CD4-positive, alpha-beta T cell treated with Interleukin-21 for 1 hour (primary cell): ENCODE data around the gene PRF1.

Source experiments
- DNase-seq: peaks from one replicate; pipeline ENCODE4 v3.0.0-alpha.2; 2020

Gene PRF1

GRCh38 chr10:70575874-70576802 is 26.4 kb downstream of the PRF1 start:
- DNase-seq, result peak; percentile 54

GRCh38 chr10:70575486-70575873 is 27.1 kb downstream of the PRF1 start:
- DNase-seq, result no peak

DNA sequence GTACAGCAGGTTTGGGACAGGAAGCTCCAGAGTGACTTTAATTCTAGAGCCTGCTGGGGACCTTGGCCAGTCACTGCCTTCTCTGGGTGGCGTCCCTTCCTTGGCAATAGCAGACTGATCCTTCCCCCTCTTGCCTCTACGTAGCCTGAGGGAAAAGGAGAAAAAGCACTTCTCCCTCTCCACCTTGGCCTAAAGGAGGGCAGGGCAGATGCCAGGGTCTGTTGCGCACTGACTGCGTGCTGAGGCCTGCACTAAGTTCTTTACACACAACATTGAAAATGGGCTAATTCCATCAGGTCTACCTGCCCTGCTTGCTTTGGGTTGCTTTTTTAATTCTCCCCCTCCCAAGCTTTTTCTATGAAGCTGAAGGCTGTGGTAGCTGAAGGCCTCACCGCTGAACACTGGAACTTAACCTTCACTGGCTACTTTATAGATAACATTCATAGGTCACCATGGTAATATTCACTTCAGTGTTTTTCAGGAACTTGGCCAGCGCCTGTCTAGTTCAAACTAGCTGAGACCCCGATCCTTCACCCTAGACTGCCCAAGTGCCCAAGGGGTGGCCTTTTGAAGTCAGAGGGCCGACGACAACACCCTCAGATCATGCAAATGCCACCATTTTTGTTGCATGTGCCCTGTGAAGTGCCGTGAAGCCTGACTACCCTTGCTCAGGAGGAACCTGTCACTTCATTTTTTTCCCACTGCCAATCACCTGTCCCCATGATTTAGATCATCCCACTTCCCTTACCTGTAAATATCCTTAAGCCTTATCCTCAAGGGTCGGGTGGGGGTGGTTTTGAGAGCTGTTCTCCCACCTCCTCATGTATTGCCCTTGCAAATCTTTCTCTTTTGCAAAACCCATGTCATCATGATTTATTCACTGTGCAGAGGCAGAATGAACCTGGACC is 28.7 kb downstream of the PRF1 start:
- no peak for DNase-seq

- no peak for DNase-seq
These were observed 30.7 kb downstream of the PRF1 start for GRCh38 chr10:70571636-70572439.

- DNase-seq, result no peak
These were observed 31.3 kb downstream of the PRF1 start for GRCh38 chr10:70571236-70571635.

- no peak for DNase-seq
These were observed 33.6 kb downstream of the PRF1 start for GRCh38 chr10:70568781-70569495.

GRCh38 chr10:70568113-70568512 is 34.4 kb downstream of the PRF1 start:
- DNase-seq, result no peak

DNA sequence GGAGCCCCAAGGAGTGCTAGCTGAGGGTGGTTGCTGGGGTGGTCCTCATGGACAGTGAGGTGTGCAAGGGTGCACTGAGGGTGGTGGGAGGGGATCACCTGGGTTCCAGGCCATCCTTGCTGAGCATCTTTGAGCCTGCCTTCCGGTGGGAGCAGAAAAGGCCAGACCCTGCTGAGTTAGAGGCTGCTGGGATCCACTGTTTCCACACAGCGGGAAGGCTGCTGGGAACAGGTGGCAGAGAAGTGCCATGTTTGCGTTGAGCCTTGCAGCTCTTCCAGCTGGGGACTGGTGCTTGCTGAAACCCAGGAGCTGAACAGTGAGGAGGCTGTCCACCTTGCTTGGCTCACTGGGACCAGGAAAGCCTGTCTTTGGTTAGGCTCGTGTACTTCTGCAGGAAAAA is 34.9 kb downstream of the PRF1 start:
- no peak for DNase-seq

- DNase-seq, result no peak
These were observed 35.8 kb downstream of the PRF1 start for GRCh38 chr10:70566515-70567290.

DNA sequence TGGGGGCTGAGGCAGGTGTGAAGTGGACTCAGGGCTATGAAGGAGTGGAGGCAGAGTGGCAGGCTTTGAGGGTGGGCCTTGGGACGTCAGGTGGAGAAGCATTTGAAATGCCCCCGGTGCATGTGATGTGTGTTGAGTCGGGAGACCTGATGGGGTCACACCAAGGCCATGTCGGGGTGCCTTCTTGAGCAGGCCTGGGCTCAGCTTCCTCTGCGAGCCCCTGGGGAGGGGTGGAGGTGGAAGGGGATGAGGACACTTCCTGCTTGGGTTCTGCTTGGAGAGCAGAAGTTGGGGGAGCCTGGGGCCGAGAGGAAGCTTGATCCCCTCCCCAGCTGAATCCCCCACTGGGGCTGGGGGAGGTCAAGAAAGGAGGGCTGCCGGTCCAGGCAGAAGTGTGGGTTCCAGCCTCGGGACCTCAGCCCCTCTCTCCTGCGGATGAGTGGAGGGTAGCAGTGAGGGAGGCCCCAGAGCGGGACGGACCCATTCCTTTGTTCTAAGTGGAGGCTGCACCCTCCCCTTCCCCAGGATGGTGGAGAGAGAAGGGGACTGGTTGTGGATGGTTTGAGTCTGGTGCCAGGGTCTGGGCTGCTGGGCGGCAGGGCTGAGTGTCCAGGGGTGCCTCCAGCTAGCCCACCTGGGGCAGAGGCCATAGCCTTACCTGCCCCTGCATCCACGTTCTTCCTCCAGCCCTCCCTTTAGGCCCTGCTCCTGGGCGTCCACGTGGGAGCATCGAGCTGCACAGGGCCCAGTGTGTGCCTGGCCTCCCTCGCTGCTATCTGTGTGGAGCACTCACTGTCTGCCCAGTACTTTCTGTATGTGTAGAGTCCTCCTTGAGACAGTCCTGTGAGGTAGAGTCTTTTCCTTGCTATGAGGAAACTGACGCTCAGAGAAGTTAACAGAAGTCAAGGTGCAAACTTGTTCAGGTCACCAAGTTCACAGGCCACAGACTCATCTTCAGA is 36.7 kb downstream of the PRF1 start:
- no peak for DNase-seq

GRCh38 chr10:70564901-70565351 is 37.6 kb downstream of the PRF1 start:
- peak; percentile 27 for DNase-seq

GRCh38 chr10:70564113-70564725 is 38.3 kb downstream of the PRF1 start:
- no peak for DNase-seq

GRCh38 chr10:70563230-70563629 is 39.3 kb downstream of the PRF1 start:
- no peak for DNase-seq

- DNase-seq, result no peak
These were observed 40.3 kb downstream of the PRF1 start for GRCh38 chr10:70562036-70562755.

GRCh38 chr10:70561558-70561957 is 41.0 kb downstream of the PRF1 start:
- no peak for DNase-seq

DNA sequence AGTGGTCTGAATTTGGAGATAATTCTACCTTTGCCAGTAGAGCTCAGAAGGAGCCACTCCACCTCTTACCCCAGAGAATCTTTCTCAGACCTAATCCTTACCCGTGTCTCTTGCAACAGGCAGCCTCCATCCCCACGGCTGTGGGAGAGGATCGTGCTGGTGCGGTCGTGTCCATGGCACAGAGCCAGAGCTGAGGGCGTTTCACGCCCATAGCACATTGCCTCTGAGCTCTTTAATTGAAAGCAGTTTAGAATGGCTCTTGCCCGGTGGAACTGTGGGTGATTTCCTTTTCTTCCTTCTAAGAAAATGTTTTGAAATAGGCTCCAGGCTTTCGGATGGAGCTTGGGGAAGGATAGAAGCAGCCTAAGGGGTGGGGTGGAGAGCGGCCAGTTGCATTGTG is 41.5 kb downstream of the PRF1 start:
- no peak for DNase-seq

GRCh38 chr10:70560511-70560941 is 42.0 kb downstream of the PRF1 start:
- DNase-seq, result no peak

- no peak for DNase-seq
These were observed 42.7 kb downstream of the PRF1 start for GRCh38 chr10:70559861-70560260.
